ENCODE measurements around the gene ATXN2L.
"Not testable (repeated sequence)": the region's sequence is repeated elsewhere in the genome, so short reads cannot be mapped to it uniquely, and the experiment has no call there.

The ATXN2L gene

GRCh38 chr16:28837672-28838557 is 15.1 kb downstream of the ATXN2L start:
- DNase-seq (ENCODE audit: low read depth): no peak

- DNase-seq (ENCODE audit: low read depth): no peak
These were observed 15.7 kb downstream of the ATXN2L start for GRCh38 chr16:28838558-28838918.

GRCh38 chr16:28839004-28839639 is 16.3 kb downstream of the ATXN2L start:
- no peak for DNase-seq (ENCODE audit: low read depth)

DNA sequence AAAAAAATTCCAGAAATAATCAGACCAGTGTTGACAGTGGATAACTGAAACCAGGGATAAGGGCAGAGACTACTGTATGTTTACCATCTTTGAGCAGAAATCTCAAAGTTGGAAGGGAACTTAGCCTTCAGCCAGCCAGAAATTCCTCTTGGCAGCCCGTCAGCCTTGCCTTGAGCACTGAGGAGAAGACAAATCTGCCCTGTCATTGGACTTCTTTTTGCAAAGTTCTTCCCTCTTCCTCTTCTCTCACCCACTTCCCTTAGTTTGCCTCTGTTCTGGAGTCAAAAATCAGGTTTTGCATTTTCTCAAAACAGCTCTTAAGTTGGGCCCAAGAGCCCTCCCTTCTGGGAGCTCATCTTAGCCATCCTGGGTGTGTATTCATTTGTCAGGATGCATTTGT is 17.1 kb downstream of the ATXN2L start:
- DNase-seq (ENCODE audit: low read depth): no peak

GRCh38 chr16:28842696-28843095 is 19.9 kb downstream of the ATXN2L start:
- DNase-seq (ENCODE audit: low read depth): no peak

- no peak for DNase-seq (ENCODE audit: low read depth)
These were observed 21.0 kb downstream of the ATXN2L start for GRCh38 chr16:28843766-28844165.

DNA sequence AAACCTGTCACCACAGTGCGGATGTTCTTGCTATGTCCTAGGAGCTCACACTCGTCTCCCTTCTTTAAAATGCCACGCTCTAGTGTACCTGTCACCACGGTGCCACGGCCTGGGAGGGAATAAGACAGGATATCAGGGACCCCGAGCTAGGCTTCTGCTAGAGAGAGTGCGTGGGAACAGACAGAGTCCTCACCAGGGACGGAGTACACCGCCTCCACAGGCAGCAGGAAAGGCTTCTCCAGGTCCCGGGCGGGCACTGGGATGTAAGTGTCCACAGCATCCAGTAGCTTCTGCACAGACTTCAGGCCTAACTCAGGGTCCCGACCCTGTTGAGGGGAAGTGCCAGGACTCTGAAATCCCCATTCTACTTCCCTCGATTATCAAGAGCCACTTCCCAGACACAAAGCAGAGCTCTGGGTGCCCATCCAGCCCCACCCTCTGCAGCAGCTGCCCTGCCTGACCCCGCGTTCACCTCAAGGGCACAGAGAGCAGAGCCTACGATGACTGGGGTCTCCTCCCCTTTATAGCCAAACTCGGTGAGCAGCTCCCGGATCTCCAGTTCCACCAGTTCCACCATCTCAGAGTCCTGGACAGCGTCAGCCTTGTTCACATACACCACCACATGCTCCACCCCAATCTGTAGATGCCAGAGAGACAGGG is 21.6 kb downstream of the ATXN2L start:
- DNase-seq (ENCODE audit: low read depth): no peak

- no peak for DNase-seq (ENCODE audit: low read depth)
These were observed 22.5 kb downstream of the ATXN2L start for GRCh38 chr16:28845293-28845692.

- no peak for DNase-seq (ENCODE audit: low read depth)
These were observed 22.9 kb downstream of the ATXN2L start for GRCh38 chr16:28845761-28846079.

DNA sequence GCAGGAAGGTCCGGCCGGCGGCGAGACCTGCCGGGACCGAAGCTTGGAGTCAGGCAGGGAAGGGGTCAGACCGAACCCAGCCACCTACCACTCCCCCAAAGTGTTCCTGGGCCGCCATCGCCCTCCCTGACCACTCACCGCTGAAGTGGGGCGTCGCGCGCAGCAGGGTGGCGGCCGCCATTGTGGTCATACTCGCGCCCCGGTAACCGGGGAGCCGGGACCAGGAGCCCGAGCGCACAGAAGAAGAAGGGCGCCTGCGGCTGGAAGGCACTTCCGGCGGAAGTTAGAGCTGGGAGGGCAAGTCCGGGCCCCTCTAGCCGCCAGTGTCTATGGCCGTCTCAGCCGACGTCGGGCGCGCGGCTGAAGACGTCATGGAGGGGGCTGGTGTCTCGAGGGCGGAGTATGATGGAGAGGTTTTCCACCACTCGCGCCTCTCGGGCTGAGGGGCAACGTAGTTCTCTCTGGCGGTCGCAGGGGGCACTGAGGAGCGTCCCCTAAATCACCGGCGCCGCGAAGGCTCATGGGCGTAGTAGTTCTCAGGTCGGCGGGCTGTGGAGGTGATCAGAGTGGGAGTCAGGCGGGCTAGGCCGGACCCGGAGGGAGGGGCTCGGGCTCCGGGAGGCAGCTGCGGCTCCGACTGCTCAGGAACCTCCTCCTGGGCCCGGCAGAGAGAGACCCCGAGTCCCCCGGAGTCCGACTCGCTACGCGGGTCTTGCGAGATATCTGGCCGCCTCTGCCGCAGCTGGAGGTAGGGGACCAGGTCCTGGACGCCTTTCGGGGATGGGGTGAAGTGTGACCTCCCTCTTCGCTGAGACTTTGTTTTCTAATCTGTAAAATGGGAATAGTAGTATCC is 23.5 kb downstream of the ATXN2L start, which contains the start of gene TUFM:
Gene TUFM, minus strand, starts transcription at position 269 of the 853 bp plus-strand sequence. Its CDS starts 79 bp downstream, at position 190.
- DNase-seq (ENCODE audit: low read depth): peak; percentile 98

- no peak for DNase-seq (ENCODE audit: low read depth)
These were observed 24.1 kb downstream of the ATXN2L start for GRCh38 chr16:28846933-28847273.

GRCh38 chr16:28858421-28858820 is 35.6 kb downstream of the ATXN2L start:
- no peak for DNase-seq (ENCODE audit: low read depth)

GRCh38 chr16:28859326-28859725 is 36.5 kb downstream of the ATXN2L start:
- DNase-seq (ENCODE audit: low read depth): no peak

- DNase-seq (ENCODE audit: low read depth): peak; percentile 25
These were observed 41.4 kb downstream of the ATXN2L start for GRCh38 chr16:28863929-28864793.

- no peak for DNase-seq (ENCODE audit: low read depth)
These were observed 42.3 kb downstream of the ATXN2L start for GRCh38 chr16:28865001-28865688.

GRCh38 chr16:28865722-28866453 is 43.1 kb downstream of the ATXN2L start:
- DNase-seq (ENCODE audit: low read depth): no peak

- no peak for DNase-seq (ENCODE audit: low read depth)
These were observed 43.6 kb downstream of the ATXN2L start for GRCh38 chr16:28866454-28866804.

DNA sequence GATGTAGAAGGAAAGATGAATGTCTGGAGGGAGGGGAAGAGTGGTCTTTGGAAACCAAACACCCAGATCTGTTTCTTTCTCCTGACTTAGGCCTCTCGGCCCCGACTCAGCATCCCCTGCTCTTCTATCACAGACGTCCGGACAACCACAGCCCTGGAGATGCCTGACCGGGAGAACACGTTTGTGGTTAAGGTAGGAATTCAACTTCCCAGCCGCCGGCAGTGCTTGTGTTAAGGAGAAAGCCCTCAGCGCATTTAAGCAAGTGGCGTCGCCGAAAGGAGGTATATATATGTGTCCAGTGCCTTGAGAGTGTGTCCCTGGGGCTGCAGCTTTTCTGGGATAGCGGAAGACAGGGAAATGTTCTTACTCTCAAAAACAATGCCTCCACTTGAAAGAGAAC is 44.4 kb downstream of the ATXN2L start:
- no peak for DNase-seq (ENCODE audit: low read depth)

DNA sequence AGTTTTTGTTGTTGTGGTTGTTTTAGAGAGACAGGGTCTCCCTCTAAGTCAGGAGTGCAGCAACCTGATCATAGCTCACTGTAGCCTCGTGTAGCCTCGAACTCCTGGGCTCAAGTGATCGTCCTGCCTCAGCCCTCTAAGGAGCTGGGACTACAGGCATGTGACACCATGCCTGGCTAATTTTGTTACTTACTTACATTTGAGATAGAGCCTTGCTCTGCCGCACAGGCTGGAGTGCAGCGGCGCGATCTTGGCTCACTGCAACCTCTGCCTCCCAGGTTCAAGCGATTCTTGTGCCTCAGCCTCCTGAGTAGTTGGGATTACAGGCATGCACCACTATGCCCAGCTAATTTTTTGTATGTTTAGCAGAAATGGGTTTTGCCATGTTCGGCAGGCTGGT is 44.8 kb downstream of the ATXN2L start:
- not testable (repeated sequence) for DNase-seq (ENCODE audit: low read depth)

- no peak for DNase-seq (ENCODE audit: low read depth)
These were observed 46.4 kb downstream of the ATXN2L start for GRCh38 chr16:28869201-28869600.
